Cortex of kidney (tissue), 1 donor: Measurements from ENCODE around the gene GDF15.
"Not testable (repeated sequence)": the region's sequence is repeated elsewhere in the genome, so short reads cannot be mapped to it uniquely, and the experiment has no call there.

ENCODE experiments used
- DNase-seq: peaks from one replicate; lab custom pipeline; 2025; lab: John Stamatoyannopoulos, UW

GDF15 gene

GRCh38 chr19:18392417-18392816 is 6.5 kb downstream of the GDF15 start:
- DNase-seq, result no peak

- DNase-seq, result no peak
These were observed 7.0 kb downstream of the GDF15 start for GRCh38 chr19:18392926-18393325.

GRCh38 chr19:18393836-18394235 is 7.9 kb downstream of the GDF15 start:
- no peak for DNase-seq

GRCh38 chr19:18396471-18397241 is 10.7 kb downstream of the GDF15 start:
- DNase-seq, result no peak

- DNase-seq, result no peak
These were observed 11.6 kb downstream of the GDF15 start, which contains the start of gene LRRC25 for GRCh38 chr19:18397242-18398202. LRRC25 (minus strand) TSS chr19:18397622; CDS start chr19:18396963, 659 bp downstream.

GRCh38 chr19:18399008-18399407 is 13.1 kb downstream of the GDF15 start:
- DNase-seq, result no peak

- DNase-seq, result no peak
These were observed 15.7 kb downstream of the GDF15 start for GRCh38 chr19:18401580-18402112.

- not testable (repeated sequence) for DNase-seq
These were observed 16.7 kb downstream of the GDF15 start for GRCh38 chr19:18402455-18403248.

GRCh38 chr19:18405754-18406153 is 19.8 kb downstream of the GDF15 start:
- not testable (repeated sequence) for DNase-seq

GRCh38 chr19:18406749-18407148 is 20.8 kb downstream of the GDF15 start:
- DNase-seq, result no peak

GRCh38 chr19:18408053-18408476 is 22.1 kb downstream of the GDF15 start:
- no peak for DNase-seq

- no peak for DNase-seq
These were observed 26.8 kb downstream of the GDF15 start for GRCh38 chr19:18412610-18413239.

- DNase-seq, result no peak
These were observed 28.7 kb downstream of the GDF15 start for GRCh38 chr19:18414504-18415177.

GRCh38 chr19:18415178-18415867 is 29.4 kb downstream of the GDF15 start:
- DNase-seq, result no peak

- no peak for DNase-seq
These were observed 30.9 kb downstream of the GDF15 start for GRCh38 chr19:18416778-18417249.

- DNase-seq, result no peak
These were observed 31.5 kb downstream of the GDF15 start for GRCh38 chr19:18417250-18418028.

GRCh38 chr19:18418029-18418482 is 32.1 kb downstream of the GDF15 start:
- DNase-seq, result no peak

GRCh38 chr19:18418483-18419194 is 32.7 kb downstream of the GDF15 start:
- no peak for DNase-seq
